ENCODE data around the gene NKAIN1.

GRCh38 chr1:31154632-31155215 is 85.0 kb downstream of the NKAIN1 start:
- TF ChIP-seq CTCF (IDR thresholded peaks at IDR 0.05; ENCODE audit: low read length) (no peak), EZH2 (IDR thresholded peaks at IDR 0.05; ENCODE audit: borderline replicate concordance, low read length) (no peak)
